ENCODE measurements around the gene SPATA2L. TPM values are rescaled to one million over a fixed set of nuclear protein-coding genes. Genes with fewer than 3 reads are reported as not detected.
"Not testable (repeated sequence)": the region's sequence is repeated elsewhere in the genome, so short reads cannot be mapped to it uniquely, and the experiment has no call there.

SPATA2L gene
- total RNA-seq, 2 donors from 2014 or later: 7.9 to 13.0 TPM

DNA sequence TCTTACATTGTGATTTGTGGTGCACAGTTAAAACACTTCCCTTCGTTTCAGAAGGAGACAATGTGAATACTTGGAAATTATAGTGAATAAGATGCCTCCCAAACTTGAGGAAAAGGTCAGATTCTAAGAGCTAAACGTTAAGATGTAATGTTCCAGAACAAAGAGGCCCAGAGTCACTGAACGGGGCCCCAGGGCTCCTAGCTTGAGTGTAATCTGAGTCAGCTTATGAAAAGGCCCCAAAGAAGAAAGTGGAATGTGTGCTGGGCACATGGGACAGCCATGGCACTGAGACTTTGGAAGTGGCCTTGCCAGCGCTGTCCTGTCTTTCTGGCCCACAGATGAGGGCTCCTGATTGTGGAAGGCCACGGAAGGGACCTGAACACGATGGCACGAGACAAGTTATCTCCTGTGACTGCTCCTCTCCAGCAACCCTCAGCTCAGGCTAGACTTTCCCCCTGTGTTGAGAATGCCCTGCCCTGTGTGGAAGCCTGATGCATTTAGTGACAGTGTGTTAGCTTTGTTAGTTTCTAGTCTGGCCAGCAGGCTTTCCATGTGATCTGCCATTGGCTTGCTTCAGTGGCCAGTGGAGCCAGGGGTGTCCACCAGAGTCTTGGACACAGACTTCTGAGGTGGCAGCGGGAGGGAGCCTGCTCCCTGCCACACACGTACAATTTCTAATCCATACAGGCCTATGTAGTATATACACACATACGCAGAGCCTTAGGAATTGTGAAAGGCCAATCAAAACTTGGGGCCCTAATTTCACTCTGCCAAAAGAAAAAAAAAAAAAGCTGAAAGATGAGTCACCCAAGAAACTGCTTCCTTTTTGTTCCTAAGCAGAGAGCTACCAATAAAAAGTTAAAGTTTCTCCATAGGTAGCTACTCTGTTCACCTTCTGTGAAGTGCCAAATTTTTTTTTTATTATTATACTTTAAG, 30.7 kb downstream of the SPATA2L start:
- DNase-seq (ENCODE audit: low spot score): no peak

GRCh38 chr16:89669755-89670154, 31.8 kb downstream of the SPATA2L start:
- intact Hi-C loops (cut with DNase I): no loop called here
- DNase-seq (ENCODE audit: low spot score): no peak

More for the DNA sequence above, 30.7 kb downstream of the SPATA2L start:
- intact Hi-C loops (cut with DNase I): no loop called here

DNA sequence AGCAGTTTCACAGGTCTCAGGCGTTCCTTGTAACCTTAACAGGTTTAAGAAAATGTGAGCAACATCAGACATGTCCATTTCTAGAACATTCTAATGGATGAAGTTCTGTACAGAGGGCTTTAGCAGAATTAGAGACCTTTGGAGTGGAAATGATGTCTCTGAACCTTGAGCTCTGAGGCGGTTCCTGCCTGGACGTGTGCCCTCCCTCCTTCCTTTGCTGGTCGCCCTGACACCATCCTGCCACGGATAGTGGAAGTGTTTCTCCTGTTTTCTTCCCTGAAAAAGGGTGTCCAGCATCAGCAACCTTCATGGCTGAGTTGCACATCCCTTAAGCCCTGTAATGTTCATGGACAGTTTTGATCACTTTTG, 32.7 kb downstream of the SPATA2L start:
- intact Hi-C loops (cut with DNase I): no loop called here
- DNase-seq (ENCODE audit: low spot score): no peak

DNA sequence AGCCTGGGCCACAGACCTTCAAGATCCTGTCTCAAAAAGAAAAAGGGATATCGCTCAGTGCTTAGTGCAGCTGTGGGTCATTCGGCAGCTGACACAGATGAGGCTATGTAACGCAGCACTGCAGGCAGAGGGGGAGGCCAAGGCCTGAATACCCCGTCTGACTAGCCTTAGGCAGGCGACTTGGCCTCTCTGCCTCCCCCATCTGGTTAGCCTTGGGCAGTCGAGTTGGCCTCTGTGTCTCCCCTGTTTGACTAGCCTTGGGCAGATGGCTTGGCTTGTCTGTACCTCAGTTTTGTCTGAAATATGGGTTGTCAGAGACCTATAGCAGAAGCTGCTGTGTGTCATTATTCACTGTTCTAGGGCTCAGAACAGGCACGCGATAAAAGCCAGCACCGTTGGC, 33.9 kb downstream of the SPATA2L start:
- intact Hi-C loops (cut with DNase I): no loop called here
- no peak for DNase-seq (ENCODE audit: low spot score)

GRCh38 chr16:89667000-89667399, 34.5 kb downstream of the SPATA2L start:
- DNase-seq (ENCODE audit: low spot score); intact Hi-C loops (cut with DNase I): not testable (repeated sequence)

- intact Hi-C loops (cut with DNase I); DNase-seq (ENCODE audit: low spot score): not testable (repeated sequence)
Measured at GRCh38 chr16:89664238-89664637, 37.3 kb downstream of the SPATA2L start.

DNA sequence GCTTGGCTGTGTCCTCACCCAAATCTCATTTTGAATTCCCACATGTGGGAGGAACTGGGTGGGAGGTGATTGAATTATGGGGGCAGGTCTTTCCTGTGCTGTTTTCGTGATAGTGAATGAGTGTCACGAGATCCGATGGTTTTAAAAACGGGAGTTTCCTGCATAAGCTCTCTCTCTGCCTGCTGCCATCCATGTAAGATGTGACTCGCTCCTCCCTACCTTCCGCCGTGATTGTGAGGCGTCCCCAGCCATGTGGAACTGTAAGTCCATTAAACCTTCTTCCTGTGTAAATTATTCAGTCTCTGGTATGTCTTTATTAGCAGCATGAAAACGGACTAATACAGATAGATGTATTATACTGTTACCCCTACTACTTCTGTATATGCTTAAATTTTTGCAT, 40.3 kb downstream of the SPATA2L start:
- no peak for DNase-seq (ENCODE audit: low spot score)
- intact Hi-C loops (cut with DNase I): loop anchor here in 1 of 2 donors (1.0 kb wide), 1 partner anchor 10 kb away; no protein-coding TSS in a partner anchor

- intact Hi-C loops (cut with DNase I): no loop called here
- no peak for DNase-seq (ENCODE audit: low spot score)
Measured at GRCh38 chr16:89660146-89660545, 41.4 kb downstream of the SPATA2L start.

DNA sequence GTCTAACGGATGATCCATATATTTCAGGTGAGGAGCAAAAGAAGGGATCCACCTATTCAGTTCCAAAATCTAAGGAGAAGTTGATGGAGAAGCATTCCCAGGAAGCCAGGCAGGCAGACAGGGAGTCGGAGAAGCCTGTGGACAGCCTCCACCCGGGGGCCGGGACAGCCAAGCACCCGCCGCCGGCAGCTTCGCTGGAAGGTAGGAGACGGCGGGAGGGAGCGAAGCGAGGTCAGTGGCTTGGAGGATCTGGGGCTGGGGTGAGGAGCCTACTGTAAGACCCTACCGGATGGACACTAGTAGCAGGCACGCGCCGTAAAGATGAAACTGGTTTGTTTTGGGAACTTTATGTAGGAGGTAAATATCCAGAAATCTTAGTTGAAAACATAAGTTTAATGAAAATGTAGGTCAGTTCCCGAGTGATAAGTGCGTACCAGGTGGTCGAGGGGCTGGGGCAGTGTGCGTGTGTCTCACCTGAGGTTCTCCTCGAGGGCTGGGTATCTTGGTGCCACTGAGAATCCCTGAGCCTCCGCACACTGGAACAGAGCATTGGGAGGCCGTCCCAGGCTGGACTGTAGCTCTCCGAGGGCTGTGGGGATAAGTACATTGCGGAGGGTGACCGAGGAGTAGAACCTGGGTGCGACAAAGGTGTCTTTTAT, 43.2 kb downstream of the SPATA2L start:
- intact Hi-C loops (cut with DNase I): no loop called here
- DNase-seq (ENCODE audit: low spot score): no peak

GRCh38 chr16:89657442-89658220, 43.9 kb downstream of the SPATA2L start, which contains the start of the genes CHMP1A and SPATA33:
Gene CHMP1A, minus strand, starts transcription at chr16:89657708. Its CDS starts 120 bp downstream, at chr16:89657588.
Gene SPATA33, plus strand, starts transcription at chr16:89657836. Its CDS starts 76 bp downstream, at chr16:89657912.
- intact Hi-C loops (cut with DNase I): no loop called here
- DNase-seq (ENCODE audit: low spot score): peak; percentile 97

DNA sequence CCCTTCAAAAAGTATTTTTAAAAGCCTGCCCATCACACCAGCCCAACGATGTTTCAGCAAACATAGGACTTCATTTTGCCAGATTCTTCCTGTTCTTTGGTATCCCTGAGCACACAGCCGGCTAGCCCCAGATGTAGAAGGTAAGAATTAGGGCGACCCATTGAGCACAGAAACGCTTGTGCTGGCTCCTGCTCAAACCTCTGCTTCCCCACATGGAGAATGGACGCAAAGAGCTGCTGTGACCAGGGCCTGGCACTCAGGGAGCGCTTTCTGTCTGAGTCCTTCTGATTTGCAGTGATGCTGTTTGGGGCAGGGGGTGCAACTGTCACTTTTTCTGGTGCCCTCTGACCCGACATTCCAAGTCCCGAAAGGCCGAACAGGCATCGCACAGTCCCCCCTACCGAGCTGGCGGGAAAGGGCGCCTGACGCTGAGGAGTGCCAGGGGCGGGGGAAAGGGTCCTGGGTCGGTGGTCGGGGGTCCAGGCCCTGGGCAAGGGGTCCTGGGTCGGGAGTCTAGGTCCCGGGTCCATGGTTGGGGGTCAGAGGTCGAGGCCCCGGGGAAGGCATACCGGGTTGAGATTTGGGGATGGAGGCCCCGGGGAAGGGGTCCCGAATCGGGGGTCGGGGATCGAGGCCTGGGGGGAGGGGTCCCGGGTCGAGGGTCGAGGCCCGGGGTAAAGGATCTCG, 44.9 kb downstream of the SPATA2L start:
- intact Hi-C loops (cut with DNase I): no loop called here
- no peak for DNase-seq (ENCODE audit: low spot score)

DNA sequence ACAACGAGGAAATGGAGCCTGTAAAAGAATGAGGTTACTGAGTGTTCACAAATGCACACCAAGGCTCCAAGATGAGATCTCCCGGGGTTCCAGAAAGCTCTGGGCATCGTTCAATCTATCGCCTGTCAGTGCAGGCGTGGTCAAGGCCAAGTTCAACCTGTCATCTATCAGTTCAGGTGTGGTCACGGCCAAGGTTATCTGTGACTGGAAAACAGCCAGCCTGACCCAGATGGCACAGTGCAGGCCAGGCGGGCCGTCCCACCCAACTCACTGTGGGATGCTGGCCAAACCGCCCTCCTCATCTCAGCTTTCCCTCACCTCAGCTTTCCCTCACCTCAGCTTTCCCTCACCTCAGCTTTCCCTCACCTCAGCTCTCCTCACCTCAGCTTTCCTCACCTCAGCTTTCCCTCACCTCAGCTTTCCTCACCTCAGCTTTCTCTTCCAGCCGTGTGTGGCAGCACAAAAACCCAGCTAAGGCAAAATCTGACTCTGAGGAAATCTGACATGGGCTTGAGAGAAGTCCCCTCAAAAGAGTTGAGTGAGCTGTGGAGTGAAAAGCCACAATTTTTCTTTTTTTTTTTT, 46.4 kb downstream of the SPATA2L start:
- intact Hi-C loops (cut with DNase I): no loop called here
- DNase-seq (ENCODE audit: low spot score): no peak

DNA sequence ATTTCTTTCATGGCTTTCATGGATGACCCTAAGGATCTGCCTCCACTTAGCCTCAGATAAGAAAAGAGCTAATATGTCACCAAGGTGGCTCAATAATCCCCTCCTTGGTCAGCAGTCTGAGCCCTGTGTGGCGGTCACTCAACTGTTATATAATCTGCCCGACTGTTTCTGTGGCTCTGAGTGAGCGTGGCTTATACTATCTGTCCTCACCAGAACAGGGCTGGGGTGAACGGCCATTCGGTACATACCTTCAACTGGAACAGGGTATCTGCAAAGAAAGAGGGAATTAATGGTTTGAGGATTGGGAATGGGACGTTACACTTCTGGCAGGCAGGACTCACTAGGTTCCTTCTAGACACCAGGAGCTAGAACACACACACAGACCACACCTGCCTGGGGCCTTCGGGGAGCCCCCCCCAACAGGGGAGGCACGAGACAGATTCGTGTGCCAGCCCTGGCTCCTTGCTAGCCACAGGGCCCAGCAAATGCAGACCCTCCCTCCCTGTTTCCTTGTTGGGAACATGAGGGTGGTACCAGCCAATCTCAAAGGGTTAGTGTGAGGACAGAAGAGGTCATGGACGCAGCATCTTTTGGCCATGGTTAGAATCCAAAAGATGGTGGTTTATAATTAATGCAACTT, 47.7 kb downstream of the SPATA2L start:
- no peak for DNase-seq (ENCODE audit: low spot score)
- intact Hi-C loops (cut with DNase I): no loop called here

GRCh38 chr16:89651584-89651983, 49.9 kb downstream of the SPATA2L start:
- no peak for DNase-seq (ENCODE audit: low spot score)
- intact Hi-C loops (cut with DNase I): loop anchor here in 1 of 2 donors (1.0 kb wide), 1 partner anchor 10 kb away; no protein-coding TSS in a partner anchor

DNA sequence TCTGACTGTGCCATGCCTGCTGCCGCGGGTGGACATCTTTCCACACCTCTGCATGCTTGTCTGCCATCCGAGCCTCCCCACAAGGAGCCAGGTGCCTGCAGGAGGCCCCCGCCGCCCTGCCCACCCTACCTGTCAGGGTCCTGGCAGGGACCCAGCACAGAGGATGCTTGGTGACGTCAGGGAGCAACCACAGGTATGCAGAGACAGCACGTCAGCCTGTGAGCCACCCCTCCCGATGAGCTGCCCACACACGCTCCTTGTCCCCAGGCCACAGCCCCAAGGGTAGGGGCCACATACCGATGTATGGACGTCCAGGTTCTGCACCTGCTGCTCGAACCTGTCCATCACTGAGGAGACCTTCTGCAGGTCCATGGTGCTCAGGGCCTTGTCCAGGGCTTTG, 54.6 kb downstream of the SPATA2L start:
- no peak for DNase-seq (ENCODE audit: low spot score)
- intact Hi-C loops (cut with DNase I): loop anchor here (10.0 kb wide), 3 partner anchors 72 to 942 kb away; partner anchors contain the start of genes CPNE7 (in 1 of the 2), CTU2 (in 1 of the 2) and RNF166 (in 1 of the 2)
